ENCODE measurements around the gene GLRA1.

GRCh38 chr5:151811593-151812321 lies 112.9 kb downstream of the GLRA1 start:
- TF ChIP-seq POLR2A (IDR thresholded peaks at IDR 0.05; ENCODE audit: low read depth) (no peak), POLR2AphosphoS5 (IDR thresholded peaks at IDR 0.05) (no peak), EP300 (IDR thresholded peaks at IDR 0.05) (no peak)
- TF ChIP-seq, protein P1, sequence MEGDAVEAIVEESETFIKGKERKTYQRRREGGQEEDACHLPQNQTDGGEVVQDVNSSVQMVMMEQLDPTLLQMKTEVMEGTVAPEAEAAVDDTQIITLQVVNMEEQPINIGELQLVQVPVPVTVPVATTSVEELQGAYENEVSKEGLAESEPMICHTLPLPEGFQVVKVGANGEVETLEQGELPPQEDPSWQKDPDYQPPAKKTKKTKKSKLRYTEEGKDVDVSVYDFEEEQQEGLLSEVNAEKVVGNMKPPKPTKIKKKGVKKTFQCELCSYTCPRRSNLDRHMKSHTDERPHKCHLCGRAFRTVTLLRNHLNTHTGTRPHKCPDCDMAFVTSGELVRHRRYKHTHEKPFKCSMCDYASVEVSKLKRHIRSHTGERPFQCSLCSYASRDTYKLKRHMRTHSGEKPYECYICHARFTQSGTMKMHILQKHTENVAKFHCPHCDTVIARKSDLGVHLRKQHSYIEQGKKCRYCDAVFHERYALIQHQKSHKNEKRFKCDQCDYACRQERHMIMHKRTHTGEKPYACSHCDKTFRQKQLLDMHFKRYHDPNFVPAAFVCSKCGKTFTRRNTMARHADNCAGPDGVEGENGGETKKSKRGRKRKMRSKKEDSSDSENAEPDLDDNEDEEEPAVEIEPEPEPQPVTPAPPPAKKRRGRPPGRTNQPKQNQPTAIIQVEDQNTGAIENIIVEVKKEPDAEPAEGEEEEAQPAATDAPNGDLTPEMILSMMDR (IDR thresholded peaks at IDR 0.05), result no peak

Measured in esophagus muscularis mucosa (tissue), 4 donors.